ENCODE data around the gene TAOK3. TPM values are rescaled to one million over a fixed set of nuclear protein-coding genes. Genes with fewer than 3 reads are reported as not detected.

The TAOK3 gene
- total and polyA plus RNA-seq, 2 of the 8 experiments (the other 6 are each of a cell fraction or from before 2014, with no cell fraction given): 5.2 to 9.3 TPM

DNA sequence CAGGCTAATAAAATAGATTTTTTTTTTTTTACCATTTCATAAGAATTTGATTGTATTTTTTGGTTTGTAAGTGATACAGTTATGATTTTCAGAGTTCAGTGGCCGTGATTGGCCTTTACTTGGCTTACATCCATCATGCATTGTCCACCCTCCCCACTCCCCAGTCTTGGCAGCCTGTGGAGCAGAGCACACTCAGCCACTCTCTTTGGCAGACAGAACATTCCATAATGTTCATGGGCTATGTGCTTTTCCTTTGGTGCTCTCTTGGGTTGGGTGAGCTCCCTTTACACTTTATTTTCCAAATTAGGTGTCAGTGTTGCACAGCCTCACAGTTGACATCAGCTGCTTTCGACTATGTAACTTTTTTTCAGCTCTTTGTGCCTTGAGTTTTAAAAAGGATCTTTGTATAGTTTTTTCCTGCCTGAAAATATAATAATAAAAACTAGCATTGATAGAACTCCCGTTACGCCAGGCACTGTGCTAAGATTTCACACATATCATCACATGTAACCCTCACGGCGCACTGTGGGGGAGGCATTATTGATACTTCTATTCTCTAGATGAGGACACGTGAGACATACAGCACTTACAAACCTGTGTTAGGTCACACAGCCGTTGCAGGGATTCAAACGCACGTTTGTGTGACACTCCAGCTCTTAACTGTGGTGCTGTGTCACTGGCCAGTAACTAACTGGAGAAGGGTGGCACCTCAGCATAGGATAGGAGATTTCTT lies 25.2 kb upstream of the TAOK3 start:
- Histone ChIP-seq H3K27ac (ENCODE audit: low read depth, low read length) (no peak overlapping the region), H3K36me3 (ENCODE audit: control insufficient read depth in 2 of 4, insufficient read depth in 4 of 4, low read length in 3 of 4) (peaks cover 12 to 68% (median 45%) of the 10 kb centered on the region in 4 experiments), H3K9me3 (ENCODE audit: insufficient read depth in 2 of 2, low read depth in 1 of 2, low read length in 1 of 2) (no peaks in the 10 kb centered on the region), H4K20me1 (replicated peaks in 1 of 2; ENCODE audit: control insufficient read depth in 1 of 2, insufficient read depth in 2 of 2, low read length in 2 of 2) (peaks cover 0 to 5% of the 10 kb centered on the region in 2 experiments), H4K8ac (ENCODE audit: extremely low read depth, insufficient read depth, low read length) (no peak overlapping the region; the same call in 1 of the 2 replicates), H3K4me1 (replicated peaks in 1 of 4; ENCODE audit: control insufficient read depth in 3 of 4, insufficient read depth in 4 of 4, low read length in 3 of 4) (no peaks in the 10 kb centered on the region), H3K4me3 (ENCODE audit: extremely low read depth in 1 of 4, insufficient read depth in 2 of 4, low read depth in 3 of 4, low read length in 4 of 4) (no peak overlapping the region), H3K23ac (ENCODE audit: insufficient read length) (no peak overlapping the region), H2BK5ac (ENCODE audit: low read depth, low read length) (no peak overlapping the region), H3K18ac (ENCODE audit: extremely low read depth, low read length) (no peak overlapping the region), H2BK20ac (ENCODE audit: low read length) (no peak overlapping the region), H3K56ac (replicated peaks; ENCODE audit: insufficient read length, low read depth, low read length) (no peak overlapping the region), H2BK12ac (ENCODE audit: low read depth, low read length) (no peak overlapping the region), H3K23me2 (ENCODE audit: low read depth, low read length) (no peaks in the 10 kb centered on the region), H3K27me3 (replicated peaks in 1 of 4; ENCODE audit: control insufficient read depth in 3 of 4, extremely low read depth in 1 of 4, insufficient read depth in 3 of 4, low read length in 3 of 4) (no peaks in the 10 kb centered on the region), H2AK5ac (ENCODE audit: low read depth, low read length) (no peak overlapping the region), H3K9ac (replicated peaks in 1 of 4; ENCODE audit: extremely low read depth in 1 of 4, low read depth in 3 of 4, low read length in 3 of 4) (no peak overlapping the region), H3K79me1 (ENCODE audit: low read depth, low read length) (no peaks in the 10 kb centered on the region; the same call in none of the 2 replicates), H2BK15ac (ENCODE audit: low read length) (no peak overlapping the region), H4K5ac (ENCODE audit: insufficient read length, low read depth, low read length) (no peak overlapping the region), H3K4me2 (ENCODE audit: insufficient read depth in 1 of 2, low read depth in 2 of 2, low read length in 2 of 2) (no peak overlapping the region), H4K91ac (replicated peaks; ENCODE audit: insufficient read length, low read length) (no peak overlapping the region), H3K4ac (replicated peaks; ENCODE audit: insufficient read length, low read depth, low read length) (no peak overlapping the region), H2BK120ac (replicated peaks; ENCODE audit: low read depth, low read length) (no peak overlapping the region), H2AFZ (ENCODE audit: low read length) (no peak overlapping the region), H3K79me2 (ENCODE audit: control insufficient read depth in 1 of 2, insufficient read depth in 2 of 2, low read length in 2 of 2) (no peaks in the 10 kb centered on the region), H3K14ac (ENCODE audit: insufficient read length) (no peak overlapping the region)
- ChIA-PET POLR2A (ENCODE audit: partially characterized antibody) (no interaction called here), CTCF (ENCODE audit: partially characterized antibody) (interaction anchor here (1.0 to 2.0 kb wide), 2 partner anchors 7 to 27 kb away, joined by 3 to 9 read pairs; no protein-coding TSS in a partner anchor)
- TF ChIP-seq SP1 (IDR thresholded peaks at IDR 0.05; ENCODE audit: low read depth, low read length) (no peak), TBP (IDR thresholded peaks at IDR 0.05; ENCODE audit: low read depth, low read length) (no peak), SAP30 (IDR thresholded peaks at IDR 0.05; ENCODE audit: insufficient read depth, insufficient replicate concordance, low read length) (no peak), CREB1 (IDR thresholded peaks at IDR 0.05) (no peak), TAF1 (IDR thresholded peaks at IDR 0.05; ENCODE audit: low read depth, low read length) (no peak), RXRA (IDR thresholded peaks at IDR 0.05; ENCODE audit: insufficient read depth, low read depth, low read length) (no peak), HDAC6 (IDR thresholded peaks at IDR 0.05; ENCODE audit: low read depth, low read length) (no peak), PHF8 (conservative IDR thresholded peaks at IDR 0.05; ENCODE audit: low read depth, low read length) (no peak), ATF3 (IDR thresholded peaks at IDR 0.05; ENCODE audit: insufficient read depth, low read depth, low read length) (no peak), BACH1 (IDR thresholded peaks at IDR 0.05; ENCODE audit: low read length) (no peak)
- TF ChIP-seq, protein P1, sequence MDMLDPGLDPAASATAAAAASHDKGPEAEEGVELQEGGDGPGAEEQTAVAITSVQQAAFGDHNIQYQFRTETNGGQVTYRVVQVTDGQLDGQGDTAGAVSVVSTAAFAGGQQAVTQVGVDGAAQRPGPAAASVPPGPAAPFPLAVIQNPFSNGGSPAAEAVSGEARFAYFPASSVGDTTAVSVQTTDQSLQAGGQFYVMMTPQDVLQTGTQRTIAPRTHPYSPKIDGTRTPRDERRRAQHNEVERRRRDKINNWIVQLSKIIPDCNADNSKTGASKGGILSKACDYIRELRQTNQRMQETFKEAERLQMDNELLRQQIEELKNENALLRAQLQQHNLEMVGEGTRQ (IDR thresholded peaks at IDR 0.05; ENCODE audit: low read length): no peak
- FAIRE-seq: no peak
- no peak for DNase-seq (ENCODE audit: low read depth in 1 of 2, low spot score in 2 of 2)
- WGBS, 2 experiments (ENCODE audit: extremely low coverage in 1 of 2, insufficient coverage in 1 of 2, insufficient read length in 1 of 2, insufficient replicate concordance in 2 of 2, low coverage in 1 of 2, low lambda C conversion rate in 2 of 2, missing lambda C conversion rate in 1 of 2): 93% methylated on average over 10 of the region's 10 CpGs; no CpG with 5 or more reads in 1 of the 2 experiments
